ENCODE data around the gene SKI.

SKI gene

DNA sequence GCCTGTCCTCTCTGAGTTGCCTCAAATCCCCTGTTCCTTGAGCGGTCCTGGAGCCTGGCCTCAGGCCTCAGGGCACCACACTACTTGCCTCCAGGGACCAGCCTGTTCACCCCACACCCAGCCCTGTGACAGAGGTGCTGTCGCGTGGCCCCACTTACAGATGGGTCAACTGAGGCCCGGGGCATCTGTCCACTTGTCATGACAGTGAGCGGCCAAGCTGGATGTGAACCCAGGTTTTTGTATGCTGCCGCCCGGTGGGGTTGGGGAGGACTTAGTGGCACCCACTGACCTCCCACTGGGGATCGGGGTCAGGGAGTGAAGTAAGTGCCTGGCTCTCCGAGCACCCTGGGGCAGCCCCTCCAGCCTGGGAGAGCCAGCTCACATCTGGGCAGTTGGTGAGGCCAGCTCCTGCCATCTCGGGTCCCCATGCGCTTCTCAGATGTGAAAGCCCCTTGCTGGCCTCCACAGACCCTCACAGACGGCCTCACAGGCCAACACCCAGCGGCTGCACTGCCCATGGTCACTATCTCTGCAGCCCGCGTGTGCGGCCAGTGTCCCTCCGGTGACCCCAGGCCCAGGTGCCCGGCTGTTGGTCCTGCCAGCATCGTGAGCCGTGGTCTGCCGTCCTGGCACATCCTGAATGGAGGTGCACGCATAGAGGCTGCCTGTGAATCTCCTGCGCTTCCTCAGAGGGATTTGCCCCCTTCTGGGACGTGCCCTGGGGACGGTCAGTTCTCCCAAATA, 24.3 kb upstream of the SKI start:
- Histone ChIP-seq H3K27ac (peak overlapping the region; percentile 51), H3K9me3 (no peaks in the 10 kb centered on the region), H3K4me1 (ENCODE audit: control insufficient read depth in 1 of 2, insufficient read depth in 1 of 2, low read depth in 1 of 2, low read length in 1 of 2) (peaks cover 10 to 25% of the 10 kb centered on the region in 2 experiments), H3K4me3 (ENCODE audit: low read depth in 1 of 2, low read length in 1 of 2) (peak overlapping the region; percentile 41 to 50), H3K36me3 (no peaks in the 10 kb centered on the region), H3K27me3 (peaks cover 58% of the 10 kb centered on the region)
- TF ChIP-seq CTCF (IDR thresholded peaks at IDR 0.05), result no peak

DNA sequence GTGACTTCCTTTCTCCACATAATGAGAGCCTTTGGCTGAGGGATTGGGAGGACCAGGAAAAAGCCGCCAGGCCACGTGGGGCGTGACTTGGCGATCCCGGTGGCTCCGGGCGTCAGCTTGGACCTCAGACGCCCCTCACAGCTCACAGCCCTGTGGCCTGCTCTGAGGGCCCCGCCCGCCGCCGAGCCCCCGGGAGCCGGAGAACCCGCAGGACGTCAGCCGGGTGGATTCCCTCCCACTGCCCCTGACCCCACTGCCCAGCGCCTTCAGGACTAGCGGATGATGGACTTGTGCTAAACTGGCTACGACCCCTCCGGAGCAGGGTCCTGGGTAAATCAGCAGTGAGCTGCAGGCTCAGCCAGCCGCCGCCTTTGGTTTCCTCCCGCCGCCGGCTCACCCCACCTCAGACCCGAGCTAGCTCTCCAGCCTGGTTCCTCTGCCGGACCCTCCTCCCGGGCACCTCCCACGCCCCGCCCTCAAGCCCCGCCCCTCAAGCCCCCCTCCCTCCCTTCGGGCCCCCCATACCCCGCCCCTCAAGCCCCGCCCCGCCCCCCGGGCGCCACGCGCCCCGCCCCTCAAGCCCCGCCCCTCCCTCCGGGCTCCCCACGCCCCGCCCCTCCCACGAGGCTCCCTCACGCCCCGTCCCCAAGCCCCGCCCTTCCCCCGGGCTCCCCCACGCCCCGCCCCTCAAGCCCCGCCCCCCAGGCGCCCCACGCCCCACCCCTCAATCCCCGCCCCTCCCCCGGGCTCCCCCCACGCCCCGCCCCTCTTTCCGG, 23.5 kb upstream of the SKI start:
- no peaks in the 10 kb centered on the region for H3K9me3 ChIP-seq
- H3K27ac ChIP-seq, result peak overlapping the region; percentile 51
- no peaks in the 10 kb centered on the region for H3K36me3 ChIP-seq
- H3K4me1 ChIP-seq (ENCODE audit: control insufficient read depth in 1 of 2, insufficient read depth in 1 of 2, low read depth in 1 of 2, low read length in 1 of 2), result peaks cover 10 to 17% of the 10 kb centered on the region in 2 experiments
- H3K27me3 ChIP-seq, result peaks cover 57% of the 10 kb centered on the region
- H3K4me3 ChIP-seq (ENCODE audit: low read depth in 1 of 2, low read length in 1 of 2), result peak overlapping the region; percentile 50 to 81
- peak; percentile 15 for TF ChIP-seq CTCF (IDR thresholded peaks at IDR 0.05)

DNA sequence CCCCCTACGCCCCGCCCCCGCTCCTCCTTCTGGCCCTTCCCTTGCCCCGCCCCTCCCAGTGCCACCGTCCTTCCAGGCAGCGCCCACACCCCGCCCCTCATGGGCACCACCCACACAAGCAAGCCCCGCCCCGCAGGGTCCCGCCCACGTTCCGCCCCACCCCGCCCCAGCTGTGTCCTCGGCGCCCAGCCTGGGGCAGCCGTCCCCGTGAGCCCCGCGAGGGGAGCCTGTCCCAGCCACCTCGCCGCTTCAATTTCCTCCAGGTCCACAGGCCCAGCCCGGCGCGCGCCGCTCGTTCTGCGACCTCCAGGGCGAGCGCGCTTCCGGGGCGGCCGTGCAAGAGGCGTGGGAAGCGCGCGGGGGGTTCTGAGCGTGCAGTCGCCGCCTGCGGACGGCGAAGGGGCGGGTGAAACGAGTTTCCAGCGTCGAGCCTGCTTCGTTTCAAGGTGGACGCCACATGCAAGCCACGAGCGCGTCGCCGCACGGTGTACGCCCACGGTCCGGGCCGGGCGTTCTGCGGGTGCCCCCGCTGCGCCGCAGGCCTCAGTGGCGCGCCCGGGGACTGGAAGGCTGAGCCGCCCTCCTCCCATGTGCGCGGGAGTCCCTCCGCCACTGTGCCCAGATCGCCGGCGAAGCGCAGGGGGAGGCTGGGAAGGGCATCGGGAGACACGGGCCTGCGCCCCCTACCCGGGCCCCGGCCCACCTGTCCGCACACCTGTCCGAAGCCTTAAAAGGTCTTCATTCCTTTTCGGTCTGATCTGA, 22.7 kb upstream of the SKI start:
- H3K4me3 ChIP-seq (ENCODE audit: low read depth in 1 of 2, low read length in 1 of 2), result peak overlapping the region; percentile 75 to 81
- H3K27ac ChIP-seq, result peak overlapping the region; percentile 72
- H3K36me3 ChIP-seq, result no peaks in the 10 kb centered on the region
- no peaks in the 10 kb centered on the region for H3K9me3 ChIP-seq
- peak; percentile 43 for TF ChIP-seq CTCF (IDR thresholded peaks at IDR 0.05)
- peaks cover 10 to 16% of the 10 kb centered on the region in 2 experiments for H3K4me1 ChIP-seq (ENCODE audit: control insufficient read depth in 1 of 2, insufficient read depth in 1 of 2, low read depth in 1 of 2, low read length in 1 of 2)
- H3K27me3 ChIP-seq, result peaks cover 57% of the 10 kb centered on the region

DNA sequence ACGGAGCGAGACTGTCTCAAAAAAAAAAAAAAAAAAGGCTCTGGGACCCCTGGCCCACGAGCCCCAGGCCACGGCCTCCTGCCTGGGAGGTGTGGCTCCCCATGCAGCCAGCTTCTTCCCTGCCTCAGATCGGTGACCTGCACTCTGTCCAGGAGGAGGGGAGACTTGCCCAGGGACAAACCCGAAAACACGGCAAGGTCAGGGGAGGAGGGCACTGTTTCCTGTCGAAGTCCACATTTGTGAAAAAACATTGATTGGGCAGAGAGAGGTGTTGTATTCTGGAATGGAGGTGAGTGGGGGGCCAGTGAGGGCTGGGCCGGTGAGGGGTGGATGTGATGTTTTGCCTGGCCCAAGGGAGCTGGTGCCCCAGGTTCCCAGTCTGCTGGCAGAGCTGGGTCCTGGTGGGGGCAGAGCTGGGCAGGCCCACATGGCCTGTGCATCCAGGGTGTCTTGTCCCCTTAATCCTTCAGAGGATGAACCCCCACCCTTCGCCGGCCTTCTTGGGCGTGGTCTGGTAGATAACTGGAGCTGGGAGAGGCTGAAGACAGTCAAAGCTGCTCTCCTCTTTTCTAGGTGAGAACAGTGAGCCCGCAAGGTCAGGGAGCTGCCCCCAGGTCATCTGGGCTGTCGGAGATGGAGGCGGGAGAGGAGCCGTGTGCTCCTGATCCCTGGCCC, 21.2 kb upstream of the SKI start:
- Histone ChIP-seq H3K4me1 (ENCODE audit: control insufficient read depth in 1 of 2, insufficient read depth in 1 of 2, low read depth in 1 of 2, low read length in 1 of 2) (peaks cover 10 to 16% of the 10 kb centered on the region in 2 experiments), H3K27ac (no peak overlapping the region), H3K4me3 (ENCODE audit: low read depth in 1 of 2, low read length in 1 of 2) (no peak overlapping the region), H3K27me3 (peaks cover 59% of the 10 kb centered on the region), H3K9me3 (no peaks in the 10 kb centered on the region), H3K36me3 (no peaks in the 10 kb centered on the region)
- no peak for TF ChIP-seq CTCF (IDR thresholded peaks at IDR 0.05)

All from neutrophil (primary cell).